Erythroblast (primary cell): ENCODE measurements around the gene VANGL2.

Experiments
- GATA1 ChIP-seq: IDR thresholded peaks from 2 replicates; pipeline ENCODE4 v1.6.1; 2011; ENCODE audit warnings: low read depth, mild to moderate bottlenecking, control low read depth, low read length, moderate library complexity
- POLR2A ChIP-seq: IDR thresholded peaks from 2 replicates; pipeline ENCODE4 v1.6.1; 2011; ENCODE audit warnings: mild to moderate bottlenecking, low read length

DNA sequence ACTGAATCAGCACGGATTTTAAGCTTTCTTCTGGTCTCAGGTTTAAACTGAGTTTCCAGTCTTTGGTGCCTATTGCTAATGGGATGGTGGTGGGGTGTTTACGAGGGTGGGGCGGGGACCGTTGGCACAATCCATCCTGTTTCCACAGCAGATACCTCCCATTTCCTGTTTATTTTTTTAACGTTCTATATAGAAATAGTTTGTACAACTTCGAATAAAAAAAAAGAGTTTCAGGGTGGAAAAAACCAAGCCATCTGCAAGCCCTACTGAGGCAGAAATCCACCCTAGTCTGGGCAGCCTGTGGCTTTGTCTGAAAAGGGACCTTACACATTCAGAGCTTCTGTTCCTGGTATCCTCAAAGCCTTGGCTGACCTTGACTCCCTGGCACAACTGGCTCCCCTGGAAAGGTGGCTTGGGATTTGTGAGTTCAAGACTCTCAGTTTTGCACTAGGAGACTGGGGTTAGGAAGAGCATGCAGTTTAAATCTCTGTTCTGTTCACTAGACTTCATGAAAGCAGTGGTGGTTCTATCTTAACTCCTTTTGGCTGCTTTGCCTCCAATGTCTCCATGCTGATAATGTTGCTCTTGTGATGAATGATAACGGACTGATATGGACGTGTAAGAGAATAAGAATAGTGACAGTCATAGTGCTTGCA, 46.7 kb downstream of the VANGL2 start:
- TF ChIP-seq POLR2A (no peak), GATA1 (no peak)
